ENCODE measurements around the gene POLR3K. TPM values are rescaled to one million over a fixed set of nuclear protein-coding genes. Genes with fewer than 3 reads are reported as not detected.

Gene POLR3K
- total RNA-seq = 10 to 100 TPM; 24.9 to 26.6 TPM

DNA sequence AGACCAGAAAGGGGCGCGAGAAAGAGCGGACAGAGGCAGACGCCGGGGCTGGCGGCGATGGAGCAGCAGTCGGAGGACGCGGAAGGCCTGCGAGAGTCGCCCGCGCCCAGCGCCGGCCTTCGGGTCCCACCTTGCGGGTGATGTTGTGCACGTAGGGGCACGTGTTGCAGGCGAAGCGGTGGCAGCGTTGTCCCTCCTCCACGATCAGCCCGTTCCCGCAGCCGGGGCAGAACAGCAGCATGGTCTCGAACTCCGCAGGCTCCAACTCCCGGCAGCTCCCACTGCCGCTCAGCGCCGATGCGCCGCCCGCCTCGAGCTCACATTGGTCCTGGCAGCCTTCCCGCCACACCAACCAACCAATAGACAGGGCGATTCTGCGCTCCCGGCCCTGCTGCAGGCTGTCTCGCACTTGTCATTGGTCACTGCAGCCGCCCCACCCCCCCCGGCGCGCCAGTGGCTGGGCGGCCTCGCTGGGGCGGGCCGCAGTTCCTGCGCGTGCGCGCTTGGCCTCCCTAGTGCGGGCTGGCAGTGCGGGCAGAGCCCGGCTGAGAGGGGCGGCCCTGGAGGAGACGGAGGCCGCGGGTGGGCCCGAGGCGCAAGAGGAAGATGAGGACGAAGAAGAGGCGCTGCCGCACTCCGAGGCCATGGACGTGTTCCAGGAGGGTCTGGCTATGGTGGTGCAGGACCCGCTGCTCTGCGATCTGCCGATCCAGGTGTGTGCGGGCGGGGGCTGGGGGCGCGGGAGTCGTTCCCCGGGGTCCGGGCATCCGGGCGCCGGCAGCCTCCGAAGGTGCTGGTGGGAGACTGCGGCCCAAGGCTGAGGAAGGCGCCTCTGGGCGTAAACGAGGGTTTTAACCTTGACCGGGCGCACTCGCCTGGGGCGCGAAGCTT is at the start of gene POLR3K, which contains the start of gene SNRNP25:
POLR3K (minus strand) TSS at position 263 of the 891 bp plus-strand sequence; CDS start at position 241, 22 bp downstream.
SNRNP25 (plus strand) TSS at position 483 of the 891 bp plus-strand sequence; CDS start at position 672, 189 bp downstream.

DNA sequence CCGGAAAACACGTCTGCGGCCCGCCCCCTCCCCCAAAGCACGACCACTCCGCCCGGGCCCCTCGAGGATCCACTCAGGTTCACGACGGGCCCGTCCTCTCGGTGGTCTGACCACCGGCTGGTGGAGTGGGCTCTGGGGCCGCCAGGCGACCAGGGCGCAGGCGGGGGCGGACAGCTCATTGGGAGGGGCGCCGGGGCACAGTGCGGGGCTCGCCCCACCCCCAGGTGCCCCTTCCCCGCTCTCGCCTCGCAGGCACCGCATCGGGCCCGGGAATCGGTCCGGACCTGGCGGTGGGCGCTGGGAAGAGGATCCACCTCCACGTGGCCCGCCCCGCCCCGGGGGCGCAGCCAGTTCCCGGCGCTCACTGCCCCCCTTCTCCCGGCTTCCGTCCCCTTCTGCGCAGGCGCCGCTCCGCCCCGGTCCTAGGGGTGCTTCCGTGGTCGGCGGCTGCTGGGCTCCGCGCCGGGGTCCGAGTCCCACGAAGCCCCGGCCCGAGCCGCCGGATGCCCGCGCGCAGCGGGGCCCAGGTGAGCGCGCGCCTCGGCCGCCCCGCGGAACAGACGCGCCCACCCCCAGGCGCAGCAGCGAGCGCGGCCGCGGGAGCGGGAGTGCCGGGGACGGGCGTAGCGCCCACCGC is 24.5 kb upstream of the POLR3K start, which contains the start of gene MPG:
MPG (plus strand) TSS at position 419 of the 637 bp plus-strand sequence; CDS start at position 504, 85 bp downstream.

DNA sequence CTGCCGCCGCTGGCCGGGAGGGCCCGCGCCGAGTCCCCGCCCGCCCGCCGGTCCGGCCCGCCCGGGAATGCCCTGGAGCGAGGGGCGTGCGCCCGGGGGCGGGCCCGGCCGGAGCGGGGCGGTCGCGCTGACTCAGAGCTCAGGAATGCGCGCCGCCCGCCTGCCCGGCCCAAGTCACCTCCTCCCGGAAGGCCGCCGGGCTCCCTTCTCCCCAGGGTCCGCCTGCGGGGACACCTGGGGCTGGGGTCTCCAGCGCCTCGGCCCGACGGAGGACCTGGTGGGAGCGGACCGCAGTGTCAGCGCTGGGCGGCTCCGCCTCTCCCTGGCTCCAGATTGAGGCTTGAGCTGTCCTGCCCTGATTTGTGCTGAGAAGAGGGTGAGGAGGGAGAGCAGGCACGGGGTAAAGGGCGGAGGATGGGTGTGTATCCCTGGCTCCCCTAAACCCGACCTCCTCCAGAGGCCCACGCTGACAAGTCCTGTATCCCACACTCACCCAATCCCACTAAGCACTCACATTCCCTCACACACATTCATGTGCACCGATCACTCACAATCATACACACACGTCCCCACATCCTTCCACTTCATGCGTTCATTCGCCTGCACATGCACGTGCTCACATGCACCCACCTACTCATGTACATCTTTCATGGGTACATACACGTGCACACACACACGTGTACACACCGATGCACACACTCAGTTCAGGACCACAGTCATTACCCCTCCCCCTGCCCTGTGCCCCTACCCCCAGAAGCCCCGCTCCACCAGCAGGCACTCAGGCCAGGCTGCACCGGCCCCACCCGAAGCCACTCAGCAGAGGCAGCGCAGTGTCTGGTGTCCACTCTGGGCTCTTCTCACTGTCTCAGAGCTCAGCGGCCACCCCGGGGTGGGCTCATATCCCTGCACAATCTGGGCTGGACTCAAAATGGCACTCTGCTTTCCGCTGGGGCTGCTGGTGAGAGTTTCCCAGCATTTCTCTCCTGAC is 19.4 kb upstream of the POLR3K start, which contains the start of gene RHBDF1:
RHBDF1 (minus strand) TSS at position 71 of the 988 bp plus-strand sequence. CDS start 7,616 bp downstream, outside the sequence.

Small RNA genes lying within 50 kb of the gene (microRNA-seq; reads per million reads assigned to microRNA genes)
- not detected for gene MIR6859-4 (ENCODE audit: borderline microRNAs expressed, borderline replicate concordance)

Other genes starting within 250 kb of the POLR3K start
- 10 to 100 TPM; 33.7 to 34.8 TPM for gene SNRNP25, start 220 bp upstream of the POLR3K start, total RNA-seq
- under 1 TPM in 1 of 2 experiments, not detected in 1; 0.31 TPM for gene RHBDF1, start 19.0 kb upstream of the POLR3K start, total RNA-seq
- gene MPG, start 24.6 kb upstream of the POLR3K start, total RNA-seq = 10 to 100 TPM; 52.5 to 54.2 TPM
- gene NPRL3, start 85.1 kb upstream of the POLR3K start, total RNA-seq = 10 to 100 TPM; 33.7 to 35.3 TPM
- gene HBZ, start 99.0 kb upstream of the POLR3K start, total RNA-seq = not detected
- gene HBM, start 112.4 kb upstream of the POLR3K start, total RNA-seq = not detected
- gene HBA2, start 119.3 kb upstream of the POLR3K start, total RNA-seq = not detected
- gene HBA1, start 123.1 kb upstream of the POLR3K start, total RNA-seq = not detected
- gene HBQ1, start 126.9 kb upstream of the POLR3K start, total RNA-seq = not detected
- gene LUC7L, start 175.8 kb upstream of the POLR3K start, total RNA-seq = 10 to 100 TPM; 66.4 to 67.5 TPM
- gene FAM234A, start 181.2 kb upstream of the POLR3K start, total RNA-seq = 10 to 100 TPM; 28.8 to 29.6 TPM
- not detected for gene RGS11, start 222.3 kb upstream of the POLR3K start, total RNA-seq
- not detected for gene ARHGDIG, start 227.0 kb upstream of the POLR3K start, total RNA-seq
- gene PDIA2, start 229.6 kb upstream of the POLR3K start, total RNA-seq = not detected